ENCODE results near the gene SMIM15.

The SMIM15 gene

GRCh38 chr5:61142391-61142790, 19.9 kb downstream of the SMIM15 start:
- H3K27ac ChIP-seq (ENCODE audit: low read depth, low read length) = no peak overlapping the region
- no peak overlapping the region for H2AFZ ChIP-seq (ENCODE audit: insufficient read depth, low read length, poor library complexity)
- no peaks in the 10 kb centered on the region for H3K79me1 ChIP-seq (ENCODE audit: low read length)
- H4K91ac ChIP-seq (ENCODE audit: low read depth, low read length) = no peak overlapping the region
- H2AK5ac ChIP-seq (ENCODE audit: low read length) = no peak overlapping the region
- no CpG with 5 or more reads among the region's 1 CpG for WGBS (ENCODE audit: extremely low coverage, insufficient coverage, insufficient read length)
- no peaks in the 10 kb centered on the region for H3K36me3 ChIP-seq (ENCODE audit: control insufficient read depth in 1 of 2, insufficient read depth in 2 of 2, low read length in 2 of 2)
- H3K4ac ChIP-seq (ENCODE audit: low read depth, low read length) = no peak overlapping the region
- H3K18ac ChIP-seq (ENCODE audit: low read length) = no peak overlapping the region
- no peak overlapping the region for H3K23ac ChIP-seq (ENCODE audit: low read length)
- no peak overlapping the region for H4K12ac ChIP-seq (ENCODE audit: low read depth, low read length)
- no peak for DNase-seq
- no peak overlapping the region for H2BK5ac ChIP-seq (ENCODE audit: low read depth, low read length, poor library complexity)
- no peak overlapping the region for H4K8ac ChIP-seq (ENCODE audit: low read depth, low read length)
- no peak overlapping the region for H3K4me3 ChIP-seq (ENCODE audit: low read depth, low read length)
- H3K14ac ChIP-seq (ENCODE audit: low read length) = no peak overlapping the region
- no peak overlapping the region for H2BK12ac ChIP-seq (ENCODE audit: low read length)
- no peaks in the 10 kb centered on the region for H3K9me3 ChIP-seq (ENCODE audit: insufficient read depth, low read depth, low read length)
- no peak overlapping the region for H3K9ac ChIP-seq (ENCODE audit: low read length)
- no peak overlapping the region for H2BK120ac ChIP-seq (ENCODE audit: insufficient read depth, low read length, poor library complexity)
- H3K27me3 ChIP-seq (ENCODE audit: insufficient read depth, low read length) = no peaks in the 10 kb centered on the region
- H3K79me2 ChIP-seq (ENCODE audit: control insufficient read depth, insufficient read depth, low read length, poor library complexity) = no peaks in the 10 kb centered on the region
- no peaks in the 10 kb centered on the region for H3K4me1 ChIP-seq (ENCODE audit: control insufficient read depth in 1 of 2, insufficient read depth in 2 of 2, low read length in 2 of 2)
- H3K4me2 ChIP-seq (ENCODE audit: low read length) = no peak overlapping the region

- Histone ChIP-seq H2BK5ac (ENCODE audit: low read depth, low read length, poor library complexity) (no peak overlapping the region), H3K79me2 (ENCODE audit: control insufficient read depth, insufficient read depth, low read length, poor library complexity) (no peaks in the 10 kb centered on the region), H2BK120ac (ENCODE audit: insufficient read depth, low read length, poor library complexity) (no peak overlapping the region), H4K12ac (ENCODE audit: low read depth, low read length) (no peak overlapping the region), H2BK12ac (ENCODE audit: low read length) (no peak overlapping the region), H2AK5ac (ENCODE audit: low read length) (no peak overlapping the region), H3K27me3 (ENCODE audit: insufficient read depth, low read length) (no peaks in the 10 kb centered on the region), H3K9me3 (ENCODE audit: insufficient read depth, low read depth, low read length) (no peaks in the 10 kb centered on the region), H3K14ac (ENCODE audit: low read length) (no peak overlapping the region), H3K18ac (ENCODE audit: low read length) (no peak overlapping the region), H3K27ac (ENCODE audit: low read depth, low read length) (no peak overlapping the region), H3K4me1 (ENCODE audit: control insufficient read depth in 1 of 2, insufficient read depth in 2 of 2, low read length in 2 of 2) (no peaks in the 10 kb centered on the region), H3K9ac (ENCODE audit: low read length) (no peak overlapping the region), H3K4ac (ENCODE audit: low read depth, low read length) (no peak overlapping the region), H3K79me1 (ENCODE audit: low read length) (no peaks in the 10 kb centered on the region), H4K8ac (ENCODE audit: low read depth, low read length) (no peak overlapping the region), H3K36me3 (ENCODE audit: control insufficient read depth in 1 of 2, insufficient read depth in 2 of 2, low read length in 2 of 2) (no peaks in the 10 kb centered on the region), H2AFZ (ENCODE audit: insufficient read depth, low read length, poor library complexity) (no peak overlapping the region), H3K23ac (ENCODE audit: low read length) (no peak overlapping the region), H3K4me3 (ENCODE audit: low read depth, low read length) (no peak overlapping the region), H4K91ac (ENCODE audit: low read depth, low read length) (no peak overlapping the region), H3K4me2 (ENCODE audit: low read length) (no peak overlapping the region)
- no CpG with 5 or more reads among the region's 1 CpG for WGBS (ENCODE audit: extremely low coverage, insufficient coverage, insufficient read length)
- no peak for DNase-seq
These were observed 20.5 kb downstream of the SMIM15 start for GRCh38 chr5:61141801-61142200.

- no CpG with 5 or more reads among the region's 4 CpGs for WGBS (ENCODE audit: extremely low coverage, insufficient coverage, insufficient read length)
- no peaks in the 10 kb centered on the region for H3K79me2 ChIP-seq (ENCODE audit: control insufficient read depth, insufficient read depth, low read length, poor library complexity)
- H4K12ac ChIP-seq (ENCODE audit: low read depth, low read length) = no peak overlapping the region
- DNase-seq = no peak
- no peaks in the 10 kb centered on the region for H3K4me1 ChIP-seq (ENCODE audit: control insufficient read depth in 1 of 2, insufficient read depth in 2 of 2, low read length in 2 of 2)
- no peak overlapping the region for H2AFZ ChIP-seq (ENCODE audit: insufficient read depth, low read length, poor library complexity)
- no peak overlapping the region for H3K14ac ChIP-seq (ENCODE audit: low read length)
- no peaks in the 10 kb centered on the region for H3K27me3 ChIP-seq (ENCODE audit: insufficient read depth, low read length)
- H3K79me1 ChIP-seq (ENCODE audit: low read length) = no peaks in the 10 kb centered on the region
- H3K4me2 ChIP-seq (ENCODE audit: low read length) = no peak overlapping the region
- H3K18ac ChIP-seq (ENCODE audit: low read length) = no peak overlapping the region
- no peak overlapping the region for H4K91ac ChIP-seq (ENCODE audit: low read depth, low read length)
- H4K8ac ChIP-seq (ENCODE audit: low read depth, low read length) = no peak overlapping the region
- H2BK120ac ChIP-seq (ENCODE audit: insufficient read depth, low read length, poor library complexity) = no peak overlapping the region
- H3K9ac ChIP-seq (ENCODE audit: low read length) = no peak overlapping the region
- no peak overlapping the region for H2BK12ac ChIP-seq (ENCODE audit: low read length)
- no peaks in the 10 kb centered on the region for H3K9me3 ChIP-seq (ENCODE audit: insufficient read depth, low read depth, low read length)
- no peak overlapping the region for H3K4ac ChIP-seq (ENCODE audit: low read depth, low read length)
- H2AK5ac ChIP-seq (ENCODE audit: low read length) = no peak overlapping the region
- H3K36me3 ChIP-seq (ENCODE audit: control insufficient read depth in 1 of 2, insufficient read depth in 2 of 2, low read length in 2 of 2) = no peaks in the 10 kb centered on the region
- H2BK5ac ChIP-seq (ENCODE audit: low read depth, low read length, poor library complexity) = no peak overlapping the region
- H3K23ac ChIP-seq (ENCODE audit: low read length) = peak overlapping the region; percentile 21
- no peak overlapping the region for H3K4me3 ChIP-seq (ENCODE audit: low read depth, low read length)
- no peak overlapping the region for H3K27ac ChIP-seq (ENCODE audit: low read depth, low read length)
These were observed 22.3 kb downstream of the SMIM15 start for GRCh38 chr5:61139931-61140330.

GRCh38 chr5:61139094-61139873, 23.0 kb downstream of the SMIM15 start:
- Histone ChIP-seq H2AFZ (ENCODE audit: insufficient read depth, low read length, poor library complexity) (no peak overlapping the region), H2AK5ac (ENCODE audit: low read length) (no peak overlapping the region), H3K4ac (ENCODE audit: low read depth, low read length) (no peak overlapping the region), H3K9me3 (ENCODE audit: insufficient read depth, low read depth, low read length) (no peaks in the 10 kb centered on the region), H3K4me2 (ENCODE audit: low read length) (no peak overlapping the region), H3K79me2 (ENCODE audit: control insufficient read depth, insufficient read depth, low read length, poor library complexity) (no peaks in the 10 kb centered on the region), H3K23ac (ENCODE audit: low read length) (no peak overlapping the region), H3K27me3 (ENCODE audit: insufficient read depth, low read length) (no peaks in the 10 kb centered on the region), H2BK12ac (ENCODE audit: low read length) (no peak overlapping the region), H2BK5ac (ENCODE audit: low read depth, low read length, poor library complexity) (no peak overlapping the region), H4K8ac (ENCODE audit: low read depth, low read length) (no peak overlapping the region), H3K14ac (ENCODE audit: low read length) (no peak overlapping the region), H3K27ac (ENCODE audit: low read depth, low read length) (no peak overlapping the region), H3K18ac (ENCODE audit: low read length) (no peak overlapping the region), H3K36me3 (ENCODE audit: control insufficient read depth in 1 of 2, insufficient read depth in 2 of 2, low read length in 2 of 2) (no peaks in the 10 kb centered on the region), H2BK120ac (ENCODE audit: insufficient read depth, low read length, poor library complexity) (no peak overlapping the region), H3K4me1 (ENCODE audit: control insufficient read depth in 1 of 2, insufficient read depth in 2 of 2, low read length in 2 of 2) (no peaks in the 10 kb centered on the region), H4K12ac (ENCODE audit: low read depth, low read length) (no peak overlapping the region), H4K91ac (ENCODE audit: low read depth, low read length) (no peak overlapping the region), H3K79me1 (ENCODE audit: low read length) (no peaks in the 10 kb centered on the region), H3K9ac (ENCODE audit: low read length) (no peak overlapping the region), H3K4me3 (ENCODE audit: low read depth, low read length) (no peak overlapping the region)
- DNase-seq = peak in 1 of 2 donors; percentile 2
- WGBS (ENCODE audit: extremely low coverage, insufficient coverage, insufficient read length) = 100% methylated on average over 1 of the region's 5 CpGs
